Bronchial epithelial cell (primary cell): ENCODE measurements around the gene MAST4. TPM values are rescaled to one million over a fixed set of nuclear protein-coding genes. Genes with fewer than 3 reads are reported as not detected.

Experiments
- DNase-seq: peaks from one replicate; pipeline ENCODE4 v3.0.0-alpha.2; 2010; ENCODE audit warnings: low read depth
- FAIRE-seq: peaks from 2 replicates; lab custom pipeline; 2011; peaks lifted over from hg19 to GRCh38; lab: Jason Lieb, UNC
- H3K27me3 ChIP-seq: 2 replicates; pipeline ENCODE4 v1.5.1; 2011; ENCODE audit warnings: low read length; ENCODE audit not compliant: control insufficient read depth, insufficient read depth
- H3K36me3 ChIP-seq: 2 replicates; pipeline ENCODE4 v1.5.1; 2011; ENCODE audit warnings: low read length; ENCODE audit not compliant: control insufficient read depth, insufficient read depth
- H3K4me3 ChIP-seq: 2 replicates; pipeline ENCODE4 v1.5.1; 2011; ENCODE audit warnings: mild to moderate bottlenecking, low read depth, low read length, control low read depth
- total RNA-seq: library from RNA; depleted of rRNA; stranded (reverse); fragments of >200 nt; gene quantifications from 2 replicates; pipeline ENCODE4 v1.2.1, GENCODE V29; 2014
- TF ChIP-seq, protein P1 (sequence below): IDR thresholded peaks from 2 replicates; pipeline ENCODE4 v1.5.1; 2011; ENCODE audit warnings: mild to moderate bottlenecking, moderate library complexity, low read length, control low read depth, inconsistent platforms; ENCODE audit not compliant: insufficient read depth, severe bottlenecking

The MAST4 gene
- total RNA-seq, 1 donor from 2014 or later, result 10.3 TPM

DNA sequence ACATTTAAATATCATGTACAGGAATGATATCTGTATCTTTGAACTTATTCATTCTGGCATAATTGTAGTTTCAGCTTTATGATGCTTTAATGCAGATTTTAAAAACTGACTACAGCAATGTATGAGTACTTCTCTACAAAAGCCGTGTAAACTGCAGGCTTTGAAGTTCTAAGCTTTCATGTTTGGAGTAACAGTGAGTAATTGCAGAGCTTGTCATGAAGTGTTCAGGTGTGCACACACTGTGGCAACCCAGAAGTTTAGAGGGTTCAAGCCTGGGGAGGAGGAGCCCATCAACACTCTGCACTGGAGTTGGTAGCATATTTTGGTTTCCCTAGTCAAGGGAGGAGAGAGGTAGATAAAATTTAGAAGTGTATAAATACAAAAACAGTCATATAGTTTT, 469.5 kb downstream of the MAST4 start:
- no peak for FAIRE-seq

DNA sequence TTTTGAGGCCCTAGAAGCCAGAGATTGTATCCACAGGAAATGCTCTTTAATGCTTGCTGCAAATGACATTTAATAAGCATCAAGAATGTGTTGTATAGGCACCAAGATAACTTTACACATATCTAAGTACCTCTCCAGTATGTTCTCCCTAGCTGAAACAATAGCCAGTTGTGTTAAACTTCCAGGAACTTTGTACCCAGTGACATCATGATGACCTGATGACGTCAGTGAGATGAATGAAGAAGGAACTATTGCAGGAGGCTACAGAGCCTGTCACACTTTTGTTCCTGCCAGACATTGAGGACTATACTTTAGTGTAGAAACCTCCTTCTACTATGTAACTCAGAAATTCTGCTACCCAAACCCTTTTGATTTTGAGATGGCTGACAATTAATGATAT, 470.6 kb downstream of the MAST4 start:
- DNase-seq (no peak), FAIRE-seq (no peak)
- Histone ChIP-seq H3K27me3 (no peaks in the 10 kb centered on the region), H3K36me3 (peaks cover 3% of the 10 kb centered on the region), H3K4me3 (no peak overlapping the region)
- TF ChIP-seq, protein P1, sequence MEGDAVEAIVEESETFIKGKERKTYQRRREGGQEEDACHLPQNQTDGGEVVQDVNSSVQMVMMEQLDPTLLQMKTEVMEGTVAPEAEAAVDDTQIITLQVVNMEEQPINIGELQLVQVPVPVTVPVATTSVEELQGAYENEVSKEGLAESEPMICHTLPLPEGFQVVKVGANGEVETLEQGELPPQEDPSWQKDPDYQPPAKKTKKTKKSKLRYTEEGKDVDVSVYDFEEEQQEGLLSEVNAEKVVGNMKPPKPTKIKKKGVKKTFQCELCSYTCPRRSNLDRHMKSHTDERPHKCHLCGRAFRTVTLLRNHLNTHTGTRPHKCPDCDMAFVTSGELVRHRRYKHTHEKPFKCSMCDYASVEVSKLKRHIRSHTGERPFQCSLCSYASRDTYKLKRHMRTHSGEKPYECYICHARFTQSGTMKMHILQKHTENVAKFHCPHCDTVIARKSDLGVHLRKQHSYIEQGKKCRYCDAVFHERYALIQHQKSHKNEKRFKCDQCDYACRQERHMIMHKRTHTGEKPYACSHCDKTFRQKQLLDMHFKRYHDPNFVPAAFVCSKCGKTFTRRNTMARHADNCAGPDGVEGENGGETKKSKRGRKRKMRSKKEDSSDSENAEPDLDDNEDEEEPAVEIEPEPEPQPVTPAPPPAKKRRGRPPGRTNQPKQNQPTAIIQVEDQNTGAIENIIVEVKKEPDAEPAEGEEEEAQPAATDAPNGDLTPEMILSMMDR, result no peak

More for the DNA sequence above, 469.5 kb downstream of the MAST4 start:
- Histone ChIP-seq H3K36me3 (peaks cover 3% of the 10 kb centered on the region), H3K27me3 (no peaks in the 10 kb centered on the region), H3K4me3 (no peak overlapping the region)
- TF ChIP-seq, protein P1, result no peak
- DNase-seq, result no peak

DNA sequence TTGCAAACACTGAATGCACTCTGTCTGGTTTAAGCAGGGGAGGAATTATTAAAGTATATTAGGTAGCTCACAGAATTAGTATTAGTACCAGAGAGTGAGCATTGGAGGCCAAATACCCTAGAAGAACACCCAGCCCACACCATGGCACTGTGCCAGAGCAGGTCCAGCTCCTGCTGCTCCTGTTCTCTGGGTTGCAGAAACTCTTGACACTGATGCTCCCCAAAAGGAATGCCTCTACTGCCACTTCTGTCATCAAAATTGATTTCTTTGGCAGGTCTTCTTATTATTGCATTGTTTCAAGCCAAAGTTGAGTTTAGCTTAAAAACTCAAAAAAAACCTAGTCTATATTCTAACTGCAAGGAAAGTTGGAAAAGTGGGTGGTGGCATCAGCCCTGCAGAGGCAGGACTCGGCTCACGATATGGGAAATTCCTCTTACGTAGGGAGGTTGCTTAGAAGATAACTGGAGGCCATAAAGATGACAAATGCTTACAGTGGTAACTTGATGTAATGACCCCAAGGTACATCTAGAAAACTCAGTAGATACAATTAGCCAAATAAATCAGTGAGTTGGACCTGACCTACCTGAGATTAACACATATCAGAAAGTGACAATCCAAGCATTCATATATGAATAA, 477.0 kb downstream of the MAST4 start:
- no peaks in the 10 kb centered on the region for H3K27me3 ChIP-seq
- H3K36me3 ChIP-seq, result peaks cover 2% of the 10 kb centered on the region
- TF ChIP-seq, protein P1, result no peak
- no peak overlapping the region for H3K4me3 ChIP-seq
- DNase-seq (no peak), FAIRE-seq (no peak)

DNA sequence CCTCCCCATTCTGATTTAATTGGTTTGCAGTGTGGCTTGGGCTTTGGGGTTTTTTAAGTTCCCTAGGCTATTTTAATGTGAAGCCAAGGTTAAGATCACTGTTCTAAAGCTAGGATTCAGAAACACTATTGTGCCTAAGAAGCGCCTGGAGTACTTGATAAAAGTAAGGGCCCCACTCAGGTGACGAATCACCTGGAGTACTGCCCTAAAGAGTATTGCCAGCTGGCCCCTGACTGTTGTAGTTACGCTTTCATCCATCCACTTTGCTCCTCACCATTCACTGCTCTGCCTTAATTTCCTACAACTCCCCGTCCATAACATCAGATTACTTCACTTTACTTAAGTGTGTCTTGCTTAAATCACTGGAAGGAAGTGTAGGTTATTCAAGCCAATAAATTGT, 481.1 kb downstream of the MAST4 start:
- Histone ChIP-seq H3K36me3 (peaks cover 1% of the 10 kb centered on the region), H3K4me3 (no peak overlapping the region), H3K27me3 (no peaks in the 10 kb centered on the region)
- DNase-seq (no peak), FAIRE-seq (no peak)
- TF ChIP-seq, protein P1, result no peak

DNA sequence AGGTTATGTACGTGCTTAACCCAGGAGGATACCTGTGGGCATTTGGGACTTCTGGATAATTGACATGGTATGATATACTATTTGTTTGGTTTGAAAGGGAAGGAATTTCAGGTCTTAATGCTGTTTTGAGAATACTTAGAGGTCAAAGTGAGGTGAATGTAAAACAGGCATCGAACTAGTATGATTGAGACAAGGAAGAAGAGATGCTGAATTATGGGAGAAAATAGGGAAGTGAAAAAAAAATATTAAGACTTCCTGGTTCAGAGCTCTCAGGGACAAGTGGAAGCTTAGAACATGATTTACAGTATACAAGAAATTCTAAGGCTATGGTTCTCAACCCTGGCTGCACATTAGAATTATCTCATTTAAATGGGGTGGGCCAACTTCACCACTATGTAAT, 485.1 kb downstream of the MAST4 start:
- FAIRE-seq (no peak), DNase-seq (no peak)
- TF ChIP-seq, protein P1, result no peak
- no peaks in the 10 kb centered on the region for H3K27me3 ChIP-seq
- no peaks in the 10 kb centered on the region for H3K36me3 ChIP-seq
- H3K4me3 ChIP-seq, result no peak overlapping the region

DNA sequence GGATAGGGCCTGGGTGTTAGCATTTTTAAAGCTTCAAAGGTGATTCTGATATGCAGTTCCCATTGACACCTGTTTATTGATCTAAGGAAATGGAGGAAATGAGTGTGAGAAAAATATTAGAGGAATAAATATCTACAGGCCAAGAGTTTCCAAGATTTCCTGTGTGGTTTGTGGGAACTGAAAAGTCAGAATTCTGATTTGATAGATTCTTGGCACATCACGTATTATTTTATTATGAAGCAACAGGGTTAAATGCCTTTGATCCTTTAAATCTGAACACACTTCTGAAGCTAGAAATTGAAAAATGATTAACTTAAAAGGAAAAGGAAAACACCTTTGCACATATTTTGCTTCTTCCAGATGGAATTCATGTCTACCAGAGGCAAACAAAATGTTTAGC, 486.7 kb downstream of the MAST4 start:
- no peaks in the 10 kb centered on the region for H3K27me3 ChIP-seq
- H3K4me3 ChIP-seq, result no peak overlapping the region
- FAIRE-seq (no peak), DNase-seq (no peak)
- TF ChIP-seq, protein P1, result no peak
- H3K36me3 ChIP-seq, result no peaks in the 10 kb centered on the region
